Activated T-helper 17 cell treated with anti-CD3 and anti-CD28 coated beads, Interleukin-2, amount 50 U/mL, for 72 hours (primary cell): Measurements from ENCODE around the gene CD300C. TPM values are rescaled to one million over a fixed set of nuclear protein-coding genes. Genes with fewer than 3 reads are reported as not detected.
"Not testable (repeated sequence)": the region's sequence is repeated elsewhere in the genome, so short reads cannot be mapped to it uniquely, and the experiment has no call there.

Experiments
- ATAC-seq: fragments of 150-1000 bp; cut with Tn5 transposase; replicated peaks from 2 replicates; pipeline ENCODE4 v1.10.0; 2021; ENCODE audit warnings: mild to moderate bottlenecking, moderate library complexity
- H3K27ac Mint-ChIP-seq: one replicate; pipeline ENCODE4 v1.8.0; 2022; ENCODE audit warnings: mixed read lengths
- H3K27me3 Mint-ChIP-seq: one replicate; pipeline ENCODE4 v1.8.0; 2022; ENCODE audit warnings: mixed read lengths
- H3K36me3 Mint-ChIP-seq: one replicate; pipeline ENCODE4 v1.8.0; 2022; ENCODE audit warnings: low read depth, mild to moderate bottlenecking, mixed read lengths
- H3K4me1 Mint-ChIP-seq: one replicate; pipeline ENCODE4 v1.8.0; 2022; ENCODE audit warnings: mixed read lengths
- H3K4me3 Mint-ChIP-seq: one replicate; pipeline ENCODE4 v1.8.0; 2022; ENCODE audit warnings: mild to moderate bottlenecking, mixed read lengths
- H3K9me3 Mint-ChIP-seq: one replicate; pipeline ENCODE4 v1.8.0; 2022; ENCODE audit warnings: mixed read lengths
- total RNA-seq, 2 donors: library from RNA; stranded (reverse); gene quantifications; one replicate each; pipeline ENCODE4 v1.2.3, GENCODE V29; 2022

CD300C gene
- total RNA-seq, 2 donors from 2014 or later, result 0.28 TPM; not detected in 1

- H3K27me3 Mint-ChIP-seq, result peaks cover 24% of the 10 kb centered on the region
- peaks cover 10% of the 10 kb centered on the region for H3K4me1 Mint-ChIP-seq
- no peaks in the 10 kb centered on the region for H3K9me3 Mint-ChIP-seq
- ATAC-seq, result peak; percentile 85
- no peak overlapping the region for H3K4me3 Mint-ChIP-seq
- no peaks in the 10 kb centered on the region for H3K36me3 Mint-ChIP-seq
- no peak overlapping the region for H3K27ac Mint-ChIP-seq
Observed at GRCh38 chr17:74569020-74570003, 23.4 kb upstream of the CD300C start.

GRCh38 chr17:74568106-74568873 is 22.4 kb upstream of the CD300C start:
- peaks cover 27% of the 10 kb centered on the region for H3K27me3 Mint-ChIP-seq

GRCh38 chr17:74567397-74567796 is 21.5 kb upstream of the CD300C start, which contains the start of gene CD300H:
TSS of gene CD300H (minus strand) at chr17:74567509.
- H3K36me3 Mint-ChIP-seq, result no peaks in the 10 kb centered on the region
- no peak within 1 kb of the TSS for H3K4me3 Mint-ChIP-seq
- ATAC-seq, result no peak
- H3K27ac Mint-ChIP-seq, result no peak within 1 kb of the TSS
- H3K9me3 Mint-ChIP-seq, result no peaks in the 10 kb centered on the region
- peaks cover 29% of the 10 kb centered on the region for H3K27me3 Mint-ChIP-seq
- peaks cover 10% of the 10 kb centered on the region for H3K4me1 Mint-ChIP-seq

More at GRCh38 chr17:74568106-74568873, 22.4 kb upstream of the CD300C start:
- no peak for ATAC-seq
- Mint-ChIP-seq H3K27ac (no peak overlapping the region), H3K4me3 (no peak overlapping the region), H3K9me3 (no peaks in the 10 kb centered on the region), H3K4me1 (peaks cover 10% of the 10 kb centered on the region), H3K36me3 (no peaks in the 10 kb centered on the region)

- Mint-ChIP-seq H3K27ac (no peak overlapping the region), H3K4me3 (no peak overlapping the region), H3K9me3 (no peaks in the 10 kb centered on the region)
Observed at GRCh38 chr17:74566132-74566753, 20.3 kb upstream of the CD300C start.

GRCh38 chr17:74565126-74565525 is 19.2 kb upstream of the CD300C start:
- Mint-ChIP-seq H3K36me3 (no peaks in the 10 kb centered on the region), H3K27ac (no peak overlapping the region), H3K4me1 (peaks cover 10% of the 10 kb centered on the region), H3K27me3 (peaks cover 34% of the 10 kb centered on the region), H3K4me3 (no peak overlapping the region), H3K9me3 (no peaks in the 10 kb centered on the region)
- no peak for ATAC-seq

More at GRCh38 chr17:74566132-74566753, 20.3 kb upstream of the CD300C start:
- peaks cover 10% of the 10 kb centered on the region for H3K4me1 Mint-ChIP-seq
- ATAC-seq, result no peak
- H3K27me3 Mint-ChIP-seq, result peaks cover 34% of the 10 kb centered on the region
- H3K36me3 Mint-ChIP-seq, result no peaks in the 10 kb centered on the region

GRCh38 chr17:74563358-74563757 is 17.4 kb upstream of the CD300C start:
- Mint-ChIP-seq H3K9me3 (no peaks in the 10 kb centered on the region), H3K27me3 (peaks cover 27% of the 10 kb centered on the region), H3K36me3 (no peaks in the 10 kb centered on the region), H3K4me1 (peaks cover 9% of the 10 kb centered on the region), H3K4me3 (no peak overlapping the region), H3K27ac (no peak overlapping the region)
- ATAC-seq, result no peak

GRCh38 chr17:74561586-74561985 is 15.7 kb upstream of the CD300C start:
- H3K27ac Mint-ChIP-seq, result no peak overlapping the region
- ATAC-seq, result no peak

GRCh38 chr17:74558882-74559519 is 13.1 kb upstream of the CD300C start:
- Mint-ChIP-seq H3K36me3 (no peaks in the 10 kb centered on the region), H3K27me3 (peaks cover 12% of the 10 kb centered on the region), H3K4me1 (peaks cover 7% of the 10 kb centered on the region), H3K27ac (peak overlapping the region; percentile 10), H3K4me3 (no peak overlapping the region), H3K9me3 (no peaks in the 10 kb centered on the region)
- no peak for ATAC-seq

More at GRCh38 chr17:74561586-74561985, 15.7 kb upstream of the CD300C start:
- H3K27me3 Mint-ChIP-seq, result peaks cover 18% of the 10 kb centered on the region
- H3K4me1 Mint-ChIP-seq, result peaks cover 7% of the 10 kb centered on the region
- H3K9me3 Mint-ChIP-seq, result no peaks in the 10 kb centered on the region
- no peak overlapping the region for H3K4me3 Mint-ChIP-seq
- no peaks in the 10 kb centered on the region for H3K36me3 Mint-ChIP-seq

GRCh38 chr17:74558402-74558801 is 12.5 kb upstream of the CD300C start:
- H3K36me3 Mint-ChIP-seq, H3K4me3 Mint-ChIP-seq, ATAC-seq, H3K27me3 Mint-ChIP-seq, H3K9me3 Mint-ChIP-seq, H3K27ac Mint-ChIP-seq, H3K4me1 Mint-ChIP-seq: not testable (repeated sequence)

- Mint-ChIP-seq H3K9me3 (no peaks in the 10 kb centered on the region), H3K27ac (no peak overlapping the region), H3K4me3 (no peak overlapping the region)
Observed at GRCh38 chr17:74555427-74555940, 9.6 kb upstream of the CD300C start.

GRCh38 chr17:74554909-74555308 is 9.0 kb upstream of the CD300C start:
- Mint-ChIP-seq H3K4me3 (no peak overlapping the region), H3K36me3 (no peaks in the 10 kb centered on the region), H3K4me1 (peaks cover 7% of the 10 kb centered on the region), H3K27ac (no peak overlapping the region), H3K9me3 (no peaks in the 10 kb centered on the region), H3K27me3 (peaks cover 8% of the 10 kb centered on the region)
- ATAC-seq, result no peak

More at GRCh38 chr17:74555427-74555940, 9.6 kb upstream of the CD300C start:
- no peak for ATAC-seq
- H3K36me3 Mint-ChIP-seq, result no peaks in the 10 kb centered on the region
- peaks cover 4% of the 10 kb centered on the region for H3K27me3 Mint-ChIP-seq
- H3K4me1 Mint-ChIP-seq, result peaks cover 7% of the 10 kb centered on the region

- H3K4me1 Mint-ChIP-seq, result peaks cover 5% of the 10 kb centered on the region
- ATAC-seq, result no peak
- no peak overlapping the region for H3K4me3 Mint-ChIP-seq
- H3K27ac Mint-ChIP-seq, result no peak overlapping the region
- peaks cover 11% of the 10 kb centered on the region for H3K27me3 Mint-ChIP-seq
- H3K36me3 Mint-ChIP-seq, result no peaks in the 10 kb centered on the region
- H3K9me3 Mint-ChIP-seq, result no peaks in the 10 kb centered on the region
Observed at GRCh38 chr17:74552037-74552436, 6.1 kb upstream of the CD300C start.

GRCh38 chr17:74550602-74551001 is 4.7 kb upstream of the CD300C start:
- H3K36me3 Mint-ChIP-seq, result no peaks in the 10 kb centered on the region
- H3K9me3 Mint-ChIP-seq, result no peaks in the 10 kb centered on the region
- no peak for ATAC-seq
- H3K4me3 Mint-ChIP-seq, result no peak overlapping the region
- no peak overlapping the region for H3K27ac Mint-ChIP-seq
- peaks cover 5% of the 10 kb centered on the region for H3K4me1 Mint-ChIP-seq
- H3K27me3 Mint-ChIP-seq, result peaks cover 11% of the 10 kb centered on the region

- Mint-ChIP-seq H3K27me3 (peaks cover 11% of the 10 kb centered on the region), H3K27ac (no peak overlapping the region), H3K36me3 (no peaks in the 10 kb centered on the region), H3K9me3 (no peaks in the 10 kb centered on the region), H3K4me1 (peaks cover 5% of the 10 kb centered on the region), H3K4me3 (no peak overlapping the region)
- no peak for ATAC-seq
Observed at GRCh38 chr17:74549343-74549742, 3.4 kb upstream of the CD300C start.
